H1 (cell line): ENCODE data around the gene TRAF1. TPM values are rescaled to one million over a fixed set of nuclear protein-coding genes. Genes with fewer than 3 reads are reported as not detected.
A peak's percentile ranks its signal among the peaks of the same experiment; 100 is the strongest.

Experiments used
- CTCF ChIA-PET: fragments of 300-600 bp; sonication (Branson Sonifier 250); formaldehyde crosslinking; loops from one replicate; lab custom pipeline; 2021; ENCODE audit not compliant: partially characterized antibody; lab: Charles Lee
- POLR2A ChIA-PET: fragments of 300-600 bp; sonication (Branson Sonifier 250); formaldehyde crosslinking; loops from one replicate; lab custom pipeline; 2021; ENCODE audit warnings: inconsistent platforms; ENCODE audit not compliant: partially characterized antibody; lab: Charles Lee
- DNase-seq, 2 experiments: peaks; one replicate each; pipeline versions ENCODE4 v3.0.0 to v3.0.0-alpha.2; 2010 to 2022; ENCODE audit warnings: low spot score in 2 of 2, low read depth in 1 of 2, mixed read lengths in 1 of 2
- FAIRE-seq: peaks from 2 replicates; lab custom pipeline; 2011; peaks lifted over from hg19 to GRCh38; lab: Jason Lieb, UNC
- H2AFZ ChIP-seq: 2 replicates; pipeline ENCODE4 v1.8.1; 2012; ENCODE audit warnings: low read length, inconsistent platforms
- H2AK5ac ChIP-seq: 2 replicates; pipeline ENCODE4 v1.6.1; 2013; ENCODE audit warnings: low read depth, low read length
- H2BK120ac ChIP-seq: replicated peaks from 2 replicates; pipeline ENCODE3; 2013; ENCODE audit warnings: low read depth, low read length, inconsistent platforms
- H2BK12ac ChIP-seq: 2 replicates; pipeline ENCODE4 v1.6.1; 2013; ENCODE audit warnings: low read depth, low read length
- H2BK15ac ChIP-seq: 2 replicates; pipeline ENCODE4 v1.6.1; 2013; ENCODE audit warnings: low read length
- H2BK20ac ChIP-seq: 2 replicates; pipeline ENCODE4 v1.6.1; 2013; ENCODE audit warnings: low read length
- H2BK5ac ChIP-seq: 2 replicates; pipeline ENCODE4 v1.6.1; 2013; ENCODE audit warnings: low read depth, low read length
- H3K14ac ChIP-seq: 2 replicates; pipeline ENCODE4 v1.6.1; 2013; ENCODE audit warnings: inconsistent platforms; ENCODE audit not compliant: insufficient read length
- H3K18ac ChIP-seq: 2 replicates; pipeline ENCODE4 v1.6.1; 2013; ENCODE audit warnings: low read length; ENCODE audit errors: extremely low read depth
- H3K23ac ChIP-seq: 2 replicates; pipeline ENCODE4 v1.6.1; 2013; ENCODE audit warnings: inconsistent platforms; ENCODE audit not compliant: insufficient read length
- H3K23me2 ChIP-seq: 2 replicates; pipeline ENCODE4 v1.6.1; 2013; ENCODE audit warnings: low read depth, low read length
- H3K27ac ChIP-seq: 2 replicates; pipeline ENCODE4 v1.6.1; 2011; ENCODE audit warnings: low read depth, low read length, inconsistent platforms
- H3K27me3 ChIP-seq, 4 experiments: replicated peaks in 1 of 4; 1 replicate in 1 of 4; 2 replicates in 3 of 4; pipeline versions ENCODE4 v1.6.1 to v1.8.1; 2011 to 2013; ENCODE audit warnings: low read length in 3 of 4, mild to moderate bottlenecking in 3 of 4, inconsistent platforms in 2 of 4, mixed read lengths in 2 of 4, moderate library complexity in 1 of 4; ENCODE audit not compliant: control insufficient read depth in 3 of 4, insufficient read depth in 3 of 4; ENCODE audit errors: extremely low read depth in 1 of 4
- H3K36me3 ChIP-seq, 4 experiments: 2 replicates each; pipeline versions ENCODE4 v1.6.1 to v1.8.1; 2011 to 2013; ENCODE audit warnings: mild to moderate bottlenecking in 4 of 4, low read length in 3 of 4, moderate library complexity in 2 of 4, control low read depth in 1 of 4, inconsistent platforms in 1 of 4; ENCODE audit not compliant: insufficient read depth in 4 of 4, control insufficient read depth in 2 of 4
- H3K4ac ChIP-seq: replicated peaks from 2 replicates; pipeline ENCODE3; 2013; ENCODE audit warnings: low read length, low read depth, mixed read lengths, inconsistent platforms; ENCODE audit not compliant: insufficient read length
- H3K4me1 ChIP-seq, 4 experiments: replicated peaks in 1 of 4; 1 replicate in 1 of 4; 2 replicates in 3 of 4; pipeline versions ENCODE4 v1.6.1 to v1.8.1; 2011 to 2013; ENCODE audit warnings: low read length in 3 of 4, inconsistent platforms in 2 of 4, mixed read lengths in 1 of 4; ENCODE audit not compliant: insufficient read depth in 4 of 4, control insufficient read depth in 3 of 4
- H3K4me2 ChIP-seq, 2 experiments: 2 replicates each; pipeline versions ENCODE4 v1.6.1 to v1.8.1; 2011 to 2013; ENCODE audit warnings: low read depth in 2 of 2, low read length in 2 of 2, control low read depth in 1 of 2, inconsistent platforms in 1 of 2, mild to moderate bottlenecking in 1 of 2; ENCODE audit not compliant: insufficient read depth in 1 of 2
- H3K4me3 ChIP-seq, 4 experiments: fragments of 200-600, 300-600 bp in 1 of 4; sonication (generic), shearing (Covaris generic), sonication (Bioruptor Twin) in 1 of 4; 2 replicates each; pipeline versions ENCODE4 v1.5.1 to v1.8.1; 2011 to 2016; ENCODE audit warnings: low read length in 4 of 4, low read depth in 3 of 4, control low read depth in 2 of 4, inconsistent platforms in 2 of 4, mild to moderate bottlenecking in 2 of 4, mixed read lengths in 1 of 4, moderate library complexity in 1 of 4; ENCODE audit not compliant: insufficient read depth in 2 of 4; ENCODE audit errors: extremely low read depth in 1 of 4
- H3K56ac ChIP-seq: replicated peaks from 2 replicates; pipeline ENCODE3; 2013; ENCODE audit warnings: low read depth, mild to moderate bottlenecking, mixed read lengths, low read length, inconsistent platforms; ENCODE audit not compliant: insufficient read length
- H3K79me1 ChIP-seq: 2 replicates; pipeline ENCODE4 v1.6.1; 2013; ENCODE audit warnings: low read depth, low read length, control low read depth
- H3K79me2 ChIP-seq, 2 experiments: 2 replicates each; pipeline versions ENCODE4 v1.6.1 to v1.8.1; 2012 to 2013; ENCODE audit warnings: low read length in 2 of 2, mild to moderate bottlenecking in 2 of 2, inconsistent platforms in 1 of 2; ENCODE audit not compliant: insufficient read depth in 2 of 2, control insufficient read depth in 1 of 2
- H3K9ac ChIP-seq, 4 experiments: replicated peaks in 1 of 4; 1 replicate in 1 of 4; 2 replicates in 3 of 4; pipeline versions ENCODE4 v1.6.1 to v1.8.1; 2011 to 2013; ENCODE audit warnings: low read depth in 3 of 4, low read length in 3 of 4, control low read depth in 2 of 4, mild to moderate bottlenecking in 2 of 4, moderate library complexity in 2 of 4, inconsistent platforms in 1 of 4; ENCODE audit errors: extremely low read depth in 1 of 4
- H3K9me3 ChIP-seq, 2 experiments: 2 replicates each; pipeline versions ENCODE4 v1.6.1 to v1.8.1; 2012 to 2013; ENCODE audit warnings: mild to moderate bottlenecking in 2 of 2, moderate library complexity in 2 of 2, control low read depth in 1 of 2, inconsistent platforms in 1 of 2, low read depth in 1 of 2, low read length in 1 of 2, mixed read lengths in 1 of 2; ENCODE audit not compliant: insufficient read depth in 2 of 2
- H4K20me1 ChIP-seq, 2 experiments: replicated peaks in 1 of 2; 2 replicates each; pipeline versions ENCODE3 to v1.8.1; 2011 to 2013; ENCODE audit warnings: inconsistent platforms in 2 of 2, low read length in 2 of 2, mild to moderate bottlenecking in 1 of 2; ENCODE audit not compliant: insufficient read depth in 2 of 2, control insufficient read depth in 1 of 2
- H4K5ac ChIP-seq: 2 replicates; pipeline ENCODE4 v1.6.1; 2013; ENCODE audit warnings: low read length, low read depth, mixed read lengths, inconsistent platforms; ENCODE audit not compliant: insufficient read length
- H4K8ac ChIP-seq: 2 replicates; pipeline ENCODE4 v1.8.0; 2013; ENCODE audit warnings: mild to moderate bottlenecking, moderate library complexity, low read length, inconsistent platforms; ENCODE audit not compliant: insufficient read depth; ENCODE audit errors: extremely low read depth
- H4K91ac ChIP-seq: replicated peaks from 2 replicates; pipeline ENCODE3; 2013; ENCODE audit warnings: low read length, mixed read lengths, inconsistent platforms; ENCODE audit not compliant: insufficient read length
- CTBP2 ChIP-seq: IDR thresholded peaks from 2 replicates; pipeline ENCODE4 v1.7.0; 2011; ENCODE audit warnings: borderline replicate concordance, mild to moderate bottlenecking, moderate library complexity, mixed read lengths, low read length; ENCODE audit not compliant: insufficient read depth, insufficient read length
- EZH2 ChIP-seq: fragments of 200-600 bp; sonication (generic); IDR thresholded peaks from 2 replicates; pipeline ENCODE4 v1.7.1; 2012; ENCODE audit warnings: low read depth, mild to moderate bottlenecking, moderate library complexity, low read length, inconsistent platforms; ENCODE audit not compliant: severe bottlenecking
- WGBS, 2 experiments: shearing (Covaris generic) in 1 of 2; methylation state at CpG; one replicate each; pipeline versions ENCODE4 v1.1.6 to v1.1.7; 2013 to 2015; ENCODE audit warnings: low lambda C conversion rate in 2 of 2, mixed read lengths in 2 of 2, inconsistent platforms in 1 of 2, low coverage in 1 of 2, missing lambda C conversion rate in 1 of 2; ENCODE audit not compliant: insufficient replicate concordance in 2 of 2, insufficient coverage in 1 of 2, insufficient read length in 1 of 2; ENCODE audit errors: extremely low coverage in 1 of 2, missing lambda C conversion rate in 1 of 2; 5-methylcytosine and 5-hydroxymethylcytosine counted together
- polyA plus RNA-seq, 7 experiments: library from polyadenylated mRNA; depleted of rRNA in 3 of 7; stranded (reverse) in 5 of 7; unstranded in 2 of 7; fragments of >200 nt in 5 of 7; fragments of 200-250 nt in 2 of 7; gene quantifications; 1 replicate in 5 of 7; 2 replicates in 1 of 7; 4 replicates in 1 of 7; pipeline versions ENCODE4 v1.2.1 to v1.2.3, GENCODE V29; 2011 to 2013; ENCODE audit warnings: missing spikeins in 2 of 7, mixed read lengths in 2 of 7
- total RNA-seq: library from RNA; stranded (reverse); fragmentation: NEBNext Ultra II Directional; extraction: Animal tissue kit (Norgen Biotek cat#: 25700); gene quantifications from 2 replicates; pipeline ENCODE4 v1.2.1, GENCODE V29; 2021

TRAF1 gene
- total and polyA plus RNA-seq, 2 of the 8 experiments (the other 6 are each of a cell fraction or from before 2014, with no cell fraction given) = 1.6 to 3.2 TPM

DNA sequence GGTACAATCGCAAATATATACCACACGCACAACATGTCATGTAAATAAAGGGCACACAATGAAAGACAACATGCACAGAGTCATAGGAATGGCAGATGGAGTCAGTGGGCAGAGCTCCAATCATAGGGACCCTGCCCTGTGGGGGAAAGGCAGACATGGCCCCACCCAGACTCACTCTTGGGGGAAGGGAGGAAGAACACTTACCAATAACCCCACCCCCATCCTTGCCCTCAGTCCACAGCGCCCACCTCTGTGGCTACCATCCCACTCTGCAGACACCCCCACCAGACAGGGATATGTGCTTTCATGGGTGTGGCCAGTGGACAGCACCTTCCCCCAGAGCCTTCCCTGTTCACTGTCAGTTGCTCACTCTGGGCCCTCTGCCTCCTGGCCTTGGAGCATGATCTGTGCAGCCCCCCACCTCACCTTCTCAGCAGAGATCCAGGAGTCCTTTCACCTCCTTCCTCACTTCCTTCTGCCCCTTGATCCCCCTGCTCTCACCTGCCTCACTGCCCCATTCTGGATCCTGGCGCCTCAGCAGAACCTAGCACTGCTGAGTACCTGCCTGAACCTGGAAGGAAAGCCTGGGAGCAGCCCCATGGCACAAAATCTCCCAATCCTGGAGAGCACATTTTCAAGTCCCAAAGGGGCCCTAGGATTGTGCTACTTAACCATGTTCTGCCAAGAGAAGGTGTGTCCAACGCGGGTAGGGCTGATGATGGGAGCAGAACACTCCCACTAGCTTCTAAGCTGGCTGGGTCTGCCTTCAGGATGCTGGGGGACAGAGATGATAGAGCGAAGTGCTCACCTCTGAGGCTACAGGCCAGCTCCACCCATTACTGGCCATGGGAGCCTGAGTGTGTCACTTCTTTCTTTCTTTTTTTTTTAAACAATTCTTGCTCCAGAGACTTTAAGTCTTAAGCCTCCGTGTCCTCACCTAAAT lies 48.1 kb downstream of the TRAF1 start:
- Histone ChIP-seq H3K79me2 (no peaks in the 10 kb centered on the region), H3K56ac (no peak overlapping the region), H4K20me1 (no peaks in the 10 kb centered on the region), H2BK12ac (peak overlapping the region; percentile 99; the same call in 1 of the 2 replicates), H2BK20ac (peak overlapping the region; percentile 98; the same call in 1 of the 2 replicates), H3K27me3 (peaks cover 0 to 4% (median 1%) of the 10 kb centered on the region in 4 experiments; a peak in 3 of 7 replicates), H3K36me3 (peaks cover 0 to 3% (median 0%) of the 10 kb centered on the region in 4 experiments; a peak in 1 of 8 replicates), H3K23me2 (peaks cover 8% of the 10 kb centered on the region), H3K23ac (no peak overlapping the region), H2BK15ac (peak overlapping the region; percentile 83), H3K18ac (peak overlapping the region; percentile 4; the same call in 1 of the 2 replicates), H4K5ac (no peak overlapping the region), H2AK5ac (no peak overlapping the region), H2BK120ac (no peak overlapping the region), H3K9me3 (no peaks in the 10 kb centered on the region), H3K79me1 (no peaks in the 10 kb centered on the region), H3K4me2 (peak overlapping the region in 1 of 2 experiments; percentile 79; a peak in 1 of 4 replicates), H4K91ac (peak overlapping the region; percentile 12), H2AFZ (no peak overlapping the region), H3K4me3 (no peak overlapping the region), H3K4me1 (peaks cover 17 to 36% (median 27%) of the 10 kb centered on the region in 4 experiments), H3K9ac (no peak overlapping the region), H3K14ac (no peak overlapping the region), H3K27ac (no peak overlapping the region), H2BK5ac (peak overlapping the region; percentile 32; the same call in 1 of the 2 replicates), H3K4ac (no peak overlapping the region), H4K8ac (no peak overlapping the region)
- no peak for DNase-seq
- FAIRE-seq = no peak
- 76% methylated on average over 8 of the region's 8 CpGs; no CpG with 5 or more reads in 1 of the 2 experiments for WGBS, 2 experiments
- ChIA-PET CTCF (interaction anchor here (1.3 to 2.3 kb wide), 4 partner anchors 10 to 103 kb away, joined by 3 to 12 read pairs (median 6); no protein-coding TSS in a partner anchor), POLR2A (interaction anchor here (0.6 to 1.4 kb wide), 3 partner anchors 13 to 520 kb away, joined by 3 to 6 read pairs (median 4); no protein-coding TSS in a partner anchor)
- TF ChIP-seq CTBP2 = no peak
- TF ChIP-seq EZH2 = peak; percentile 13
